Small intestine (tissue), 7 donors: ENCODE data around the gene PKD2. TPM values are rescaled to one million over a fixed set of nuclear protein-coding genes. Genes with fewer than 3 reads are reported as not detected.

ENCODE experiments used
- DNase-seq, 2 donors: peaks; one replicate each; pipeline versions ENCODE4 v3.0.0 to v3.0.0-alpha.2; 2013
- FAIRE-seq: peaks from 2 replicates; lab custom pipeline; 2012; peaks lifted over from hg19 to GRCh38; lab: Jason Lieb, UNC
- H3K27ac ChIP-seq, 3 donors: one replicate each; pipeline ENCODE4 v1.5.1; 2013; ENCODE audit warnings: low read length in 2 of 3, mild to moderate bottlenecking in 2 of 3, control low read depth in 1 of 3, inconsistent platforms in 1 of 3, low read depth in 1 of 3, moderate library complexity in 1 of 3
- H3K27me3 ChIP-seq, 3 donors: one replicate each; pipeline ENCODE4 v1.6.1; 2013; ENCODE audit warnings: low read length in 3 of 3, inconsistent platforms in 1 of 3; ENCODE audit not compliant: control insufficient read depth in 3 of 3, insufficient read depth in 3 of 3
- H3K36me3 ChIP-seq, 3 donors: one replicate each; pipeline ENCODE4 v1.6.1; 2013; ENCODE audit warnings: low read length in 3 of 3, inconsistent platforms in 1 of 3, low read depth in 1 of 3, mild to moderate bottlenecking in 1 of 3, moderate library complexity in 1 of 3; ENCODE audit not compliant: control insufficient read depth in 3 of 3, insufficient read depth in 2 of 3
- H3K4me1 ChIP-seq, 3 donors: one replicate each; pipeline ENCODE4 v1.6.1; 2013; ENCODE audit warnings: low read length in 2 of 3, inconsistent platforms in 1 of 3, low read depth in 1 of 3, mild to moderate bottlenecking in 1 of 3, moderate library complexity in 1 of 3; ENCODE audit not compliant: control insufficient read depth in 3 of 3, insufficient read depth in 2 of 3
- H3K4me3 ChIP-seq, 3 donors: one replicate each; pipeline ENCODE4 v1.5.1; 2013; ENCODE audit warnings: low read length in 3 of 3, control low read depth in 1 of 3, inconsistent platforms in 1 of 3, low read depth in 1 of 3, mild to moderate bottlenecking in 1 of 3, moderate library complexity in 1 of 3
- H3K9me3 ChIP-seq, 2 donors: one replicate each; pipeline ENCODE4 v1.6.1; 2013; ENCODE audit warnings: low read depth in 1 of 2, low read length in 1 of 2; ENCODE audit not compliant: control insufficient read depth in 2 of 2, insufficient read depth in 1 of 2
- WGBS, 3 donors: extraction: QIAGEN DNeasy Blood & Tissue Kit; methylation state at CpG; one replicate each; pipeline ENCODE4 v1.1.7; 2013; 5-methylcytosine and 5-hydroxymethylcytosine counted together
- polyA plus RNA-seq, 4 donors: library from polyadenylated mRNA; stranded (reverse) in 3 of 4; unstranded in 1 of 4; fragments of 200-250 nt in 3 of 4; fragments of 120-200 nt in 1 of 4; gene quantifications; one replicate each; pipeline versions ENCODE4 v1.2.1 to v1.2.3, GENCODE V29; 2013
- donor health status: healthy with polysubstance abuse.
- donor health status: control.
- donor health status: control.
- donor health status: Bipolar disorder and iron deficiency.
- donor health status: healthy.

PKD2 gene
- polyA plus RNA-seq, 4 donors: 2.4 to 21.7 (median 5.1) TPM

DNA sequence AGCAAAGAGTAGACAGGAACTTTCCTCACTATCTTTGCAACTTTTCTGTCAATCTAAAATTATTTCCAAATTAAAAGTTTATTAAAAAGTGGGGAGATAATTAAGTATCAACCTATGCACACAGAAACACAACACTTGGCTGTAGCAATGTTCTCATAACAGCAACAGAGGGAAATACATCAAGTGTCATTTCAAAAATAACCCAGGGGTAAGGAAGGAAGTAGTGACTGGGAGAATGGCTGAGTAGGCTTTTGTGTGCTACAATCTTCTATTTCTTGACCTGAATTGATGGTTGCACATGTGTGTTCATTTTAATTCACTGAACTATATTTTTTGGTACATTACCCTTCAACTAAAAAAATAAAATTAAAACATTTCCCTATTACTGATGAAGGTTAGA is 83.5 kb downstream of the PKD2 start:
- Histone ChIP-seq H3K27me3 (no peaks in the 10 kb centered on the region), H3K9me3 (no peaks in the 10 kb centered on the region), H3K4me1 (no peaks in the 10 kb centered on the region), H3K4me3 (no peak overlapping the region), H3K36me3 (peaks cover 0 to 8% (median 0%) of the 10 kb centered on the region in 3 donors), H3K27ac (no peak overlapping the region)
- DNase-seq (no peak), FAIRE-seq (no peak)

DNA sequence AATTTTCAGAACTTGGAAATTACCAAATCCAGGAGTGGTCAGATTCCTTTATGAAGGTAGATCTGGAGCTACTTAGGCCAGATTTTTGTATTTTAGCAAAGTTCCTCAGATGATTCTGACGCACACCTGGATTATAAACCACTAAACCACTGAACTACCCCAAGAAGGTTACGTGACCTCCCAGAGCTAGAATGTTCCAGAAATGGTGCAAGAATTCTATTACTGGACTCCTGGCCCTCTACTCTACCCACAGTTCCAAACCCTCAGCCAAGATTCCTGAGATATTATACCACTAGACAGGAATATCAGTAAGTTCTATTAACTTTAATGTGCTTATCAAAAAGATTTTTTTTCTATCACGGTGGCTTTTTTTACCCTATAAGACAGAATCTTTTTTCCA is 83.9 kb downstream of the PKD2 start:
- Histone ChIP-seq H3K4me1 (no peaks in the 10 kb centered on the region), H3K27ac (no peak overlapping the region), H3K4me3 (no peak overlapping the region), H3K36me3 (peaks cover 0 to 10% (median 0%) of the 10 kb centered on the region in 3 donors), H3K9me3 (no peaks in the 10 kb centered on the region), H3K27me3 (no peaks in the 10 kb centered on the region)
- FAIRE-seq: no peak
- DNase-seq: no peak
- 87 to 95% (median 94%) methylated on average over 3 of the region's 3 CpGs for WGBS, 3 donors

DNA sequence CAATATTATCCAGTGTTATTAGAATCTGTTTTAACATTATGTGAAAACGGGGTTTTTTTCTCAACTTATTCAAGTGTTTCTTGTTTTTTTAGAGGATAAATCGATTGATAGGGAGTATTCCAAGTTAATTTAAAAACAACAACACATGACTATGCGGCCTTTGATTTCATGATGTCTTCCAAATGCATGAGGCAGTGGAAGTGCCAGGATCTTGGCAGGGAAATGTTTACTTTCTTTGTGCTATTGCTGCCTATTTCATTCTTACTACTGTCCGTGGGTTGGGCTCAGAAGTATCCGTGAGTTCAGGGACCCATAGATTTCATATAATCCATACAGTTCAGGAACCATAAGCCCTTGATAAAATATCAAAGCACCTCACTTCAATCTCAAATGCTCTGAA is 86.4 kb downstream of the PKD2 start:
- Histone ChIP-seq H3K27me3 (no peaks in the 10 kb centered on the region), H3K9me3 (no peaks in the 10 kb centered on the region), H3K27ac (no peak overlapping the region), H3K4me1 (no peaks in the 10 kb centered on the region), H3K36me3 (peaks cover 0 to 14% (median 0%) of the 10 kb centered on the region in 3 donors), H3K4me3 (no peak overlapping the region)
- DNase-seq (no peak), FAIRE-seq (no peak)
- WGBS, 3 donors: 88 to 89% (median 88%) methylated on average over 5 of the region's 5 CpGs

DNA sequence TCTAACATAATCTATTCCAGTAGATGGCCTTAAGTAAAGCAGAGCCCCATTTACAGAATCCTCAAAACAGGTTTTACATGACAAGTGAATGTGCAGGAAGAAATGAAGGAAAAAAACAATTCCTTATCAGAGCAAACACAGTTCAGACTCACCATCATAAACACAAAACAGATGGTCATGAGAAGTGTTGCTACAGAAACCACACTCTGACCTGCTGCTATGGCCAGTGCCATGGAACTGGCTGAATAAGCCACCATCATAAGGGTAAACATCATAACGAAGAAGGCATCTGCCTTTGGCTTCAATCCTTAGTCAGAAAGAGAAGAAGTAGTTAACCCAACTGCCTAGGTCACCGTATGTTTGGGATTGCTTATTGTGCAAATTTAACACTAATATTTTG is 89.9 kb downstream of the PKD2 start:
- H3K4me1 ChIP-seq: no peaks in the 10 kb centered on the region
- peak; percentile 30 to 32 for DNase-seq
- WGBS, 3 donors: 52 to 74% (median 56%) methylated on average over 2 of the region's 2 CpGs
- no peak for FAIRE-seq
- H3K36me3 ChIP-seq: peaks cover 0 to 17% (median 0%) of the 10 kb centered on the region in 3 donors
- H3K4me3 ChIP-seq: no peak overlapping the region
- H3K27me3 ChIP-seq: no peaks in the 10 kb centered on the region
- H3K27ac ChIP-seq: no peak overlapping the region
- no peaks in the 10 kb centered on the region for H3K9me3 ChIP-seq

DNA sequence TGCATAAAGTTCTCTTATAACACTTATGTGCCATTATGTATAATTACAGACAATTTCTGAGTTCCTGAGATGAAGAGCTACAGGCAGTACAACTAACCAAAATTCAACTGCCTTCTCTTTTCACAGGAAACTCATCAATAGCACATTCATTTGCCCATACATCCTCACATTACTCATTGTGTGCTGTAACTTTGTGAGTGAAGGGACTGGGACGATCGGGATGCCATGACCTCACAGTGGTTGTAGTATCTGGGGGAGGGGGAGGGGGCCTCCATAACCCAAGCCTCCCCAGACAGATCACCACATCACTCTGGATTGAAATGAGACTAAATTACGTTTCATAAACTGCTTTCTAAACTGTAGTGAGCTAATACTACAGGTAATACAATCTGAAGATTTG is 90.3 kb downstream of the PKD2 start:
- no peak overlapping the region for H3K27ac ChIP-seq
- no peak for FAIRE-seq
- H3K4me1 ChIP-seq: no peaks in the 10 kb centered on the region
- H3K9me3 ChIP-seq: no peaks in the 10 kb centered on the region
- 76 to 87% (median 76%) methylated on average over 3 of the region's 3 CpGs for WGBS, 3 donors
- DNase-seq: no peak
- H3K4me3 ChIP-seq: no peak overlapping the region
- no peaks in the 10 kb centered on the region for H3K27me3 ChIP-seq
- H3K36me3 ChIP-seq: peaks cover 0 to 18% (median 0%) of the 10 kb centered on the region in 3 donors

DNA sequence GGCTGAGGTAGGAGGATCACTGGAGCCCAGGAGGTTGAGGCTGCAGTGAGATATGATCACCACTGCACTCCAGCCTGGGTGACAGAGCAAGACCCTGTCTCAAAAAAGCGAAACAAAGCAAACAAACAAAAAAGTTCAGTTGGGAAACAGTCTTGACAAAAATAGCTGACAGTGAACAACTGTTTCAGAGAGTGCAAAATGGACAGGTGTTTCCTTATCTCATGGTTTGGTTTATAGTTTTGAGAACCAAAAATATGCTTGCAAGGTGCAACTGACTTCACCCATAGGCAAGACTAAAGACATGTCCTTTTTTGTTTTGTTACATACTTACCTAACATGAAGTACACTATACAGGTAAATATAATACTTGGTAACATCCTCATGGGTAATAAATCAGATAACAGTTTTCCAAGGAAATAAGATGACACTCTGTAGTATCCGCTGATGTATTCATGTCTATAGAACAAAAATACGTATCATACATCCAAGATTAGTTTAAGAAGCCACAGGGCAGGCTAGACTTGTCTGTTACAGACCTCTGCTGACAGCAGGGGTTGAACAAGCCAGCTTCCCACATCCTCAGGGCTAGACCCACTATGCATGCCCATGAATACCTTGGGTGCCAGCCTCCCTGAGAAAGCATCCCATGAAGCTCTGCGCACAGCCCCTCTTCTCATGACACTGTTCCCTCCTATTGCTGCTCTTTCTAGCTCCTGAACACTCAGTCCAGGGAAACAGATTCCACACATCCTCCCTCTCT is 91.7 kb downstream of the PKD2 start:
- no peaks in the 10 kb centered on the region for H3K27me3 ChIP-seq
- H3K9me3 ChIP-seq: no peaks in the 10 kb centered on the region
- no peak overlapping the region for H3K27ac ChIP-seq
- FAIRE-seq (no peak), DNase-seq (no peak)
- 78 to 89% (median 79%) methylated on average over 4 of the region's 4 CpGs for WGBS, 3 donors
- peaks cover 0 to 21% (median 0%) of the 10 kb centered on the region in 3 donors for H3K36me3 ChIP-seq
- H3K4me1 ChIP-seq: no peaks in the 10 kb centered on the region
- H3K4me3 ChIP-seq: no peak overlapping the region

DNA sequence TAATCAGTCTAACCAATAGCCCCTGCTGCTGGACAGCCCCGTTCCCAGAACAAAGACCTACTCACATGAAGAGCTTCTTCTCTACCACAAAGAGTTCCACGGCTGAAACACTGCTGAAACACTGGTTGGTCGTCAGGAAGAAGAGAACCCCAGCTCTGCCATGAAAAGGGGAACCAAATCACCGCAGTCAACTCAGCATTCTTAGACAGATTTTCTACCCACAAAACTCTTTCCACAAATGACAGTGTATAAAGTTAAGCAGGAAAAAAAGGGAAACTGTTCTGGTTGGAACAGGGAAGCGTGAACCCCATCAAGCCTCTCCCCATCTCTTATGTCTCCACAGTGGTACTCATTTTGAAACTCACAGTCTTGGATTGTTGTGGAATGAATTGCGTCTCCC is 93.7 kb downstream of the PKD2 start:
- FAIRE-seq: no peak
- H3K4me1 ChIP-seq: no peaks in the 10 kb centered on the region
- no peak overlapping the region for H3K4me3 ChIP-seq
- no peaks in the 10 kb centered on the region for H3K27me3 ChIP-seq
- H3K36me3 ChIP-seq: peaks cover 0 to 15% (median 0%) of the 10 kb centered on the region in 3 donors
- WGBS, 3 donors: 70 to 87% (median 73%) methylated on average over 6 of the region's 6 CpGs
- no peak for DNase-seq
- no peaks in the 10 kb centered on the region for H3K9me3 ChIP-seq
- H3K27ac ChIP-seq: no peak overlapping the region

DNA sequence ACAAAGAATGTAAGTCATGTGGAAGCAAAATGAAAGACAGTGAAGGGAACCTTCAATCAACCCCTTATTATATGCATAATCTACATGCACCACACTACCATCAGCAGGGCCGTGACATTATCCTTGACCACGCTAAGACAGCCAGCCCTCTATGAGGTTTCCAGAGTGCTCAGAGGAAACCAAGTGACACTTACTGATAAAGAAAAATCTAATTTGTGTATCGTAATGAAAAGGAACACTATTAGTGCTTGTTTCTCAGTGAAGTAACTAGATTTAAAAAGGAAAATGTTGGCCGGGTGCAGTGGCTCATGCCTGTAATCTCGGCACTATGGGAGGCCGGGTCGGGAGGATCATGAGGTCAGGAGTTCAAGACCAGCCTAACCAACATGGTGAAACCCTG is 94.6 kb downstream of the PKD2 start:
- Histone ChIP-seq H3K36me3 (peaks cover 0 to 15% (median 0%) of the 10 kb centered on the region in 3 donors), H3K4me1 (peaks cover 0 to 7% (median 1%) of the 10 kb centered on the region in 3 donors), H3K27ac (no peak overlapping the region), H3K9me3 (no peaks in the 10 kb centered on the region), H3K4me3 (no peak overlapping the region), H3K27me3 (no peaks in the 10 kb centered on the region)
- 88 to 92% (median 89%) methylated on average over 7 of the region's 7 CpGs for WGBS, 3 donors
- no peak for FAIRE-seq
- no peak for DNase-seq
